Measurements from ENCODE around the gene TWIST1. TPM values are rescaled to one million over a fixed set of nuclear protein-coding genes. Genes with fewer than 3 reads are reported as not detected.

Gene TWIST1
- total RNA-seq, 1 experiment from 2014 or later, result not detected

GRCh38 chr7:19112274-19113001 lies 5.0 kb downstream of the TWIST1 start:
- no peak for ATAC-seq
- CTCF ChIA-PET, result no interaction called here
- Histone ChIP-seq H3K9me3 (ENCODE audit: control insufficient read depth, insufficient read depth, low read depth, low read length) (peaks cover 9% of the 10 kb centered on the region), H3K36me3 (ENCODE audit: control insufficient read depth, insufficient read depth, low read length) (no peaks in the 10 kb centered on the region), H3K27ac (ENCODE audit: low read length) (peak overlapping the region; percentile 20; the same call in 1 of the 2 replicates), H3K27me3 (ENCODE audit: control insufficient read depth, insufficient read depth, low read length) (no peaks in the 10 kb centered on the region), H3K4me3 (ENCODE audit: low read depth in 2 of 2, low read length in 2 of 2) (peak overlapping the region; percentile 47 to 48), H3K4me1 (ENCODE audit: control insufficient read depth, insufficient read depth, low read length) (no peaks in the 10 kb centered on the region)
- in situ Hi-C loops (cut with HindIII; ENCODE audit: low pct_unique_long_range_greater_than_20kb, low sequenced_read_pairs) (no loop called here), intact Hi-C loops (cut with micrococcal nuclease; ENCODE audit: unreplicated experiment) (no loop called here)
- TF ChIP-seq, protein P1, sequence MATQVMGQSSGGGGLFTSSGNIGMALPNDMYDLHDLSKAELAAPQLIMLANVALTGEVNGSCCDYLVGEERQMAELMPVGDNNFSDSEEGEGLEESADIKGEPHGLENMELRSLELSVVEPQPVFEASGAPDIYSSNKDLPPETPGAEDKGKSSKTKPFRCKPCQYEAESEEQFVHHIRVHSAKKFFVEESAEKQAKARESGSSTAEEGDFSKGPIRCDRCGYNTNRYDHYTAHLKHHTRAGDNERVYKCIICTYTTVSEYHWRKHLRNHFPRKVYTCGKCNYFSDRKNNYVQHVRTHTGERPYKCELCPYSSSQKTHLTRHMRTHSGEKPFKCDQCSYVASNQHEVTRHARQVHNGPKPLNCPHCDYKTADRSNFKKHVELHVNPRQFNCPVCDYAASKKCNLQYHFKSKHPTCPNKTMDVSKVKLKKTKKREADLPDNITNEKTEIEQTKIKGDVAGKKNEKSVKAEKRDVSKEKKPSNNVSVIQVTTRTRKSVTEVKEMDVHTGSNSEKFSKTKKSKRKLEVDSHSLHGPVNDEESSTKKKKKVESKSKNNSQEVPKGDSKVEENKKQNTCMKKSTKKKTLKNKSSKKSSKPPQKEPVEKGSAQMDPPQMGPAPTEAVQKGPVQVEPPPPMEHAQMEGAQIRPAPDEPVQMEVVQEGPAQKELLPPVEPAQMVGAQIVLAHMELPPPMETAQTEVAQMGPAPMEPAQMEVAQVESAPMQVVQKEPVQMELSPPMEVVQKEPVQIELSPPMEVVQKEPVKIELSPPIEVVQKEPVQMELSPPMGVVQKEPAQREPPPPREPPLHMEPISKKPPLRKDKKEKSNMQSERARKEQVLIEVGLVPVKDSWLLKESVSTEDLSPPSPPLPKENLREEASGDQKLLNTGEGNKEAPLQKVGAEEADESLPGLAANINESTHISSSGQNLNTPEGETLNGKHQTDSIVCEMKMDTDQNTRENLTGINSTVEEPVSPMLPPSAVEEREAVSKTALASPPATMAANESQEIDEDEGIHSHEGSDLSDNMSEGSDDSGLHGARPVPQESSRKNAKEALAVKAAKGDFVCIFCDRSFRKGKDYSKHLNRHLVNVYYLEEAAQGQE (IDR thresholded peaks at IDR 0.05; ENCODE audit: insufficient read depth in 1 of 2, low read depth in 2 of 2, low read length in 1 of 2), result no peak
- no peak for TF ChIP-seq POLR2AphosphoS5 (IDR thresholded peaks at IDR 0.05; ENCODE audit: low read depth, low read length)
- TF ChIP-seq CTCF (IDR thresholded peaks at IDR 0.05), result no peak
- no peak for TF ChIP-seq SIN3A (IDR thresholded peaks at IDR 0.05; ENCODE audit: borderline replicate concordance, insufficient read depth, low read depth, low read length)
- no peak for TF ChIP-seq TCF7L2 (IDR thresholded peaks at IDR 0.05; ENCODE audit: low read depth, low read length)
- POLR2A ChIA-PET, result no interaction called here
- no peak for DNase-seq (ENCODE audit: low read depth, low spot score)
- no TSS peak for BruUV-seq (replicated peaks)

DNA sequence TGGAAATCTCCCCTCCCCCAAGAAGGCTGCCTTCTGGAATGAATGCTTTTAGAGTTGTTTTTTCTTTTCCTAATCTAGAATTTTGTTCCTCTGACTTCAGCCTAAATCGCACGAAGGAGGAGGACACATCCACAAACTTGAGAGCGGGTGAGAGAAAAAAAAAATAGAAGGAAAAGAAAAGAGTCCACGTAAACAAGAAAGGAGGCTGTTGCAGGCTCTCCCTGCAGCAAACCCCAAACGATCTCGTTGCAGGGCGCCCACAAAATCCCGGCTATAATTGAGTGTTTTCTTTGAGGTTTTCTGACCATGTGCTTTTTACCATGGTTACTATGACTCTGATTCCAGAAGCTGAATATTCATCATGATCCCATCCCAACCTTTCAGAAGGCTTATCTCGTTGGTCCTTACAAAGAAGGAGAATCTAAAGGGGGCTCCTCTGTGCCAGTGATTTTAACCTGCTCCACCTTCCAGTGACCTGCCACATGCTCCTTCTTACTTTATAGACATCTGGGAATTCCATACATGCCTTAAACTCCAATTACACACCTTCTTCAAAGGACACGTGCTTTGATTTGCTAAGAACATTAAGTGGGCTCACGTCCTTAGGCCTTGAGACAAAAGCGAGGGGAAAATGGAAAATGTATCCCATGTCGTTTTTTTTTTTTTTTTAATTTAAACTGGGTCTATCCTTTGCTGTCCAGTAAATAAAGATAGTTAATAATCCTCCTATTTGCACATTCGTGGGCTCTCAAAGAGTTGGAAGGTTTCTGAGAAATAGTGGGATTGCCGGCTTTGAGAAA lies 5.8 kb downstream of the TWIST1 start:
- in situ Hi-C loops (cut with HindIII; ENCODE audit: low pct_unique_long_range_greater_than_20kb, low sequenced_read_pairs), result no loop called here

More for the DNA sequence above, 5.8 kb downstream of the TWIST1 start:
- H3K36me3 ChIP-seq (ENCODE audit: control insufficient read depth, insufficient read depth, low read length), result no peaks in the 10 kb centered on the region
- peaks cover 9% of the 10 kb centered on the region for H3K9me3 ChIP-seq (ENCODE audit: control insufficient read depth, insufficient read depth, low read depth, low read length)
- H3K27ac ChIP-seq (ENCODE audit: low read length), result no peak overlapping the region
- peak overlapping the region; percentile 47 to 48; a peak in 3 of 4 replicates for H3K4me3 ChIP-seq (ENCODE audit: low read depth in 2 of 2, low read length in 2 of 2)
- H3K4me1 ChIP-seq (ENCODE audit: control insufficient read depth, insufficient read depth, low read length), result no peaks in the 10 kb centered on the region
- ChIA-PET CTCF (no interaction called here), POLR2A (no interaction called here)
- H3K27me3 ChIP-seq (ENCODE audit: control insufficient read depth, insufficient read depth, low read length), result no peaks in the 10 kb centered on the region
- intact Hi-C loops (cut with micrococcal nuclease; ENCODE audit: unreplicated experiment), result no loop called here
- BruUV-seq (replicated peaks), result no TSS peak
- TF ChIP-seq CTCF (IDR thresholded peaks at IDR 0.05) (no peak), TCF7L2 (IDR thresholded peaks at IDR 0.05; ENCODE audit: low read depth, low read length) (no peak), SIN3A (IDR thresholded peaks at IDR 0.05; ENCODE audit: borderline replicate concordance, insufficient read depth, low read depth, low read length) (no peak), POLR2AphosphoS5 (IDR thresholded peaks at IDR 0.05; ENCODE audit: low read depth, low read length) (no peak)
- TF ChIP-seq, protein P1 (IDR thresholded peaks at IDR 0.05; ENCODE audit: insufficient read depth in 1 of 2, low read depth in 2 of 2, low read length in 1 of 2), result no peak
- DNase-seq (ENCODE audit: low read depth, low spot score), result no peak
- ATAC-seq, result no peak
